ENCODE results near the gene ACTA1.
"Not testable (repeated sequence)": the region's sequence is repeated elsewhere in the genome, so short reads cannot be mapped to it uniquely, and the experiment has no call there.

ACTA1 gene

GRCh38 chr1:229431284-229432115, 2.4 kb downstream of the ACTA1 start:
- no peak overlapping the region for H3K27ac ChIP-seq (ENCODE audit: low read depth, low read length)
- no peaks in the 10 kb centered on the region for H3K9me3 ChIP-seq (ENCODE audit: control insufficient read depth in 5 of 5, low read length in 5 of 5)
- H3K36me3 ChIP-seq (ENCODE audit: control insufficient read depth in 5 of 5, insufficient read depth in 5 of 5, low read length in 5 of 5): no peaks in the 10 kb centered on the region
- peak overlapping the region in 2 of 5 donors; percentile 28 to 39 for H3K4me3 ChIP-seq (ENCODE audit: low read depth in 1 of 5, low read length in 5 of 5)
- no peak overlapping the region for H3K9ac ChIP-seq (ENCODE audit: low read length in 5 of 5)
- peaks cover 4 to 25% (median 19%) of the 10 kb centered on the region in 5 donors for H3K4me1 ChIP-seq (ENCODE audit: control insufficient read depth in 5 of 5, insufficient read depth in 5 of 5, low read length in 5 of 5)
- peaks cover 58 to 90% (median 59%) of the 10 kb centered on the region in 5 donors for H3K27me3 ChIP-seq (ENCODE audit: control insufficient read depth in 5 of 5, insufficient read depth in 4 of 5, low read length in 5 of 5)

GRCh38 chr1:229430761-229431283, 3.1 kb downstream of the ACTA1 start:
- H3K4me1 ChIP-seq (ENCODE audit: control insufficient read depth in 5 of 5, insufficient read depth in 5 of 5, low read length in 5 of 5): peaks cover 4 to 25% (median 19%) of the 10 kb centered on the region in 5 donors
- peaks cover 58 to 91% (median 64%) of the 10 kb centered on the region in 5 donors for H3K27me3 ChIP-seq (ENCODE audit: control insufficient read depth in 5 of 5, insufficient read depth in 4 of 5, low read length in 5 of 5)
- peak overlapping the region in 3 of 5 donors; percentile 19 to 39 (median 28) for H3K4me3 ChIP-seq (ENCODE audit: low read depth in 1 of 5, low read length in 5 of 5)
- no peaks in the 10 kb centered on the region for H3K36me3 ChIP-seq (ENCODE audit: control insufficient read depth in 5 of 5, insufficient read depth in 5 of 5, low read length in 5 of 5)
- no peak overlapping the region for H3K27ac ChIP-seq (ENCODE audit: low read depth, low read length)
- no peak overlapping the region for H3K9ac ChIP-seq (ENCODE audit: low read length in 5 of 5)
- no peaks in the 10 kb centered on the region for H3K9me3 ChIP-seq (ENCODE audit: control insufficient read depth in 5 of 5, low read length in 5 of 5)

DNA sequence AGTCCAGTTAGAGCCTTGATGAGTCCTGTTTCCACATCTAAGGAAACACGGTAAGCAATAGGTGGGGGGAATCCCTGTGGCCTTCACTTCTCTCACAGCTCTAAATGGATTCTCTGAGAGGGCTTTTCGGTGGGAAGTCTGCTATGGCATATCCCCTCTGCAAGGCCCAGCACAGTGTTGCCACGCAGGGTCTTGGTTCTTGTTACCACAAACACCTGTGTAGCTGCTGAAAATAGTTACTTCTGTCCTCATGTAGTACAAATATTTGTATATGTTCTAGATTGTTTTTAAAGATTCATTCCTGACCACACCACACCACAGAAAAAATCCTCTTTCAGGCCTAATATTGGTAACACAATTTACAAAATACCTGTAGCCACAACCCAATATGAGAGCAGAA, 5.6 kb downstream of the ACTA1 start:
- Histone ChIP-seq H3K4me3 (ENCODE audit: low read depth in 1 of 5, low read length in 5 of 5) (no peak overlapping the region), H3K27me3 (ENCODE audit: control insufficient read depth in 5 of 5, insufficient read depth in 4 of 5, low read length in 5 of 5) (peaks cover 35 to 67% (median 42%) of the 10 kb centered on the region in 5 donors), H3K9me3 (ENCODE audit: control insufficient read depth in 5 of 5, low read length in 5 of 5) (peaks cover 0 to 7% (median 0%) of the 10 kb centered on the region in 5 donors), H3K4me1 (ENCODE audit: control insufficient read depth in 5 of 5, insufficient read depth in 5 of 5, low read length in 5 of 5) (peaks cover 4 to 18% (median 15%) of the 10 kb centered on the region in 5 donors), H3K27ac (ENCODE audit: low read depth, low read length) (no peak overlapping the region), H3K36me3 (ENCODE audit: control insufficient read depth in 5 of 5, insufficient read depth in 5 of 5, low read length in 5 of 5) (no peaks in the 10 kb centered on the region), H3K9ac (ENCODE audit: low read length in 5 of 5) (no peak overlapping the region)

DNA sequence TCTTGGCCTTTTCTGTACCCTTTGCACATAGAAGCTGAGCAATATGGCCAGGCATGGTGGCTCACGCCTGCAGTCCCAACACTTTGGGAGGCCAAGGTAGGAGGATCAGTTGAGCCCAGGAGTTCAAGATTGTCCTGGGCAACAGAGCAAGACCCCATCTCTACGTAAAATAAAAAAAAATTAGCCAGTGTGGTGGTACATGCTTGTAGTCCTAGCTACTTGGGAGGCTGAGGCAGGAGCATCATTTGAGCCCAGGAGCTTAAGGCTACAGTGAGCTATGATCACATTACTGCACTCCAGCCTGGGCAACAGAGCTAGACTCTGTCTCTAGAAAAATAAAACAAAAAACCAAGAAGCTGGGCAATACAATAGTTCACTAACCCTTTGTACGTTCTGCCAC, 6.3 kb downstream of the ACTA1 start:
- Histone ChIP-seq H3K4me3 (ENCODE audit: low read depth in 1 of 5, low read length in 5 of 5) (no peak overlapping the region), H3K27me3 (ENCODE audit: control insufficient read depth in 5 of 5, insufficient read depth in 4 of 5, low read length in 5 of 5) (peaks cover 28 to 60% (median 40%) of the 10 kb centered on the region in 5 donors)

GRCh38 chr1:229425564-229426159, 8.2 kb downstream of the ACTA1 start:
- Histone ChIP-seq H3K4me3 (ENCODE audit: low read depth in 1 of 5, low read length in 5 of 5) (no peak overlapping the region), H3K27me3 (ENCODE audit: control insufficient read depth in 5 of 5, insufficient read depth in 4 of 5, low read length in 5 of 5) (peaks cover 15 to 42% (median 23%) of the 10 kb centered on the region in 5 donors)

More for the DNA sequence above, 6.3 kb downstream of the ACTA1 start:
- H3K27ac ChIP-seq (ENCODE audit: low read depth, low read length): no peak overlapping the region
- H3K4me1 ChIP-seq (ENCODE audit: control insufficient read depth in 5 of 5, insufficient read depth in 5 of 5, low read length in 5 of 5): peaks cover 4 to 18% (median 15%) of the 10 kb centered on the region in 5 donors
- peaks cover 0 to 12% (median 0%) of the 10 kb centered on the region in 5 donors for H3K9me3 ChIP-seq (ENCODE audit: control insufficient read depth in 5 of 5, low read length in 5 of 5)
- H3K36me3 ChIP-seq (ENCODE audit: control insufficient read depth in 5 of 5, insufficient read depth in 5 of 5, low read length in 5 of 5): no peaks in the 10 kb centered on the region
- H3K9ac ChIP-seq (ENCODE audit: low read length in 5 of 5): no peak overlapping the region

GRCh38 chr1:229420765-229421164, 13.1 kb downstream of the ACTA1 start:
- Histone ChIP-seq H3K9me3 (ENCODE audit: control insufficient read depth in 5 of 5, low read length in 5 of 5) (peaks cover 0 to 12% (median 0%) of the 10 kb centered on the region in 5 donors), H3K4me3 (ENCODE audit: low read depth in 1 of 5, low read length in 5 of 5) (no peak overlapping the region), H3K36me3 (ENCODE audit: control insufficient read depth in 5 of 5, insufficient read depth in 5 of 5, low read length in 5 of 5) (no peaks in the 10 kb centered on the region), H3K27me3 (ENCODE audit: control insufficient read depth in 5 of 5, insufficient read depth in 4 of 5, low read length in 5 of 5) (peaks cover 3 to 15% (median 7%) of the 10 kb centered on the region in 5 donors), H3K4me1 (ENCODE audit: control insufficient read depth in 5 of 5, insufficient read depth in 5 of 5, low read length in 5 of 5) (peaks cover 0 to 2% (median 0%) of the 10 kb centered on the region in 5 donors), H3K9ac (ENCODE audit: low read length in 5 of 5) (no peak overlapping the region), H3K27ac (ENCODE audit: low read depth, low read length) (no peak overlapping the region)

More at GRCh38 chr1:229425564-229426159, 8.2 kb downstream of the ACTA1 start:
- H3K9me3 ChIP-seq (ENCODE audit: control insufficient read depth in 5 of 5, low read length in 5 of 5): peaks cover 0 to 12% (median 0%) of the 10 kb centered on the region in 5 donors
- H3K9ac ChIP-seq (ENCODE audit: low read length in 5 of 5): no peak overlapping the region
- no peaks in the 10 kb centered on the region for H3K36me3 ChIP-seq (ENCODE audit: control insufficient read depth in 5 of 5, insufficient read depth in 5 of 5, low read length in 5 of 5)
- peaks cover 0 to 3% (median 0%) of the 10 kb centered on the region in 5 donors for H3K4me1 ChIP-seq (ENCODE audit: control insufficient read depth in 5 of 5, insufficient read depth in 5 of 5, low read length in 5 of 5)
- H3K27ac ChIP-seq (ENCODE audit: low read depth, low read length): no peak overlapping the region

DNA sequence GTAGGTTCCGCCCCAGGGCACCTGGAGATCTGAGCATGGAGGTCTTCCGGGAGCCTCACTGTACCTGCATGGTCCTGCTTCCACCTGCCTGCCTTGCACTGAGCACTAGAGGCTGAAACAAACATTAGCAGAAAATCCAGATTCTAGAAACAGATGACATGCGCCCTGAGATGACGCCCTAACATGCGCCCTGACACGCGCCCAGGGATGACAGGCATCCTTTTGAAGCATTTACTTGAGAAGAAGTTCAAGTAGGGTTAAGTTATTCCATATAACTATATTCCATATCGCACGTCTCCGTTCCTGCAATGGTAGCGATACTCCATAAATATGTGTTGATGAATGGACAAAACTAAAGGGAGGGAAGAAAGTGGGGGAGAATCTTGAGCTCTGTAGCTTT, 13.7 kb downstream of the ACTA1 start:
- no peaks in the 10 kb centered on the region for H3K36me3 ChIP-seq (ENCODE audit: control insufficient read depth in 5 of 5, insufficient read depth in 5 of 5, low read length in 5 of 5)
- peaks cover 0 to 2% (median 0%) of the 10 kb centered on the region in 5 donors for H3K4me1 ChIP-seq (ENCODE audit: control insufficient read depth in 5 of 5, insufficient read depth in 5 of 5, low read length in 5 of 5)
- no peak overlapping the region for H3K4me3 ChIP-seq (ENCODE audit: low read depth in 1 of 5, low read length in 5 of 5)
- peaks cover 0 to 12% (median 0%) of the 10 kb centered on the region in 5 donors for H3K9me3 ChIP-seq (ENCODE audit: control insufficient read depth in 5 of 5, low read length in 5 of 5)
- H3K27me3 ChIP-seq (ENCODE audit: control insufficient read depth in 5 of 5, insufficient read depth in 4 of 5, low read length in 5 of 5): peaks cover 3 to 13% (median 7%) of the 10 kb centered on the region in 5 donors
- no peak overlapping the region for H3K27ac ChIP-seq (ENCODE audit: low read depth, low read length)
- no peak overlapping the region for H3K9ac ChIP-seq (ENCODE audit: low read length in 5 of 5)

DNA sequence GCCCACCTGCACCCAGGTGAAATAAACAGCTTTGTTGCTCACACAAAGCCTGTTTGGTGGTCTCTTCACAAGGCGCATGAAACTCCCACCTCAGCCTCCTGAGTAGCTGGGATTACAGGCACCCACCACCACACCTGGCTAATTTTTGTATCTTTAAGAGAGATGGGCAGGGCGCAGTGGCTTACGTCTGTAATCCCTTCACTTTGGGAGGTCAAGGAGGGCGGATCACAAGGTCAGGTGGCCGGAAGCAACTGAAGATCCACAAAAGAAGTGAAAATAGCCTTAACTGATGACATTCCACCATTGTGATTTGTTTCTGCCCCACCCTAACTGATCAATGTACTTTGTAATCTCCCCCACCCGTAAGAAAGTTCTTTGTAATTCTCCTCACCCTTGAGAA, 15.3 kb downstream of the ACTA1 start:
- H3K36me3 ChIP-seq (ENCODE audit: control insufficient read depth in 5 of 5, insufficient read depth in 5 of 5, low read length in 5 of 5); H3K27ac ChIP-seq (ENCODE audit: low read depth, low read length); H3K4me1 ChIP-seq (ENCODE audit: control insufficient read depth in 5 of 5, insufficient read depth in 5 of 5, low read length in 5 of 5); H3K4me3 ChIP-seq (ENCODE audit: low read depth in 1 of 5, low read length in 5 of 5); H3K9ac ChIP-seq (ENCODE audit: low read length in 5 of 5); H3K9me3 ChIP-seq (ENCODE audit: control insufficient read depth in 5 of 5, low read length in 5 of 5): not testable (repeated sequence)
- H3K27me3 ChIP-seq (ENCODE audit: control insufficient read depth in 5 of 5, insufficient read depth in 4 of 5, low read length in 5 of 5): peaks cover 3 to 13% (median 7%) of the 10 kb centered on the region in 5 donors

GRCh38 chr1:229412810-229413209, 21.1 kb downstream of the ACTA1 start:
- H3K4me1 ChIP-seq (ENCODE audit: control insufficient read depth in 5 of 5, insufficient read depth in 5 of 5, low read length in 5 of 5): peaks cover 0 to 25% (median 14%) of the 10 kb centered on the region in 5 donors
- not testable (repeated sequence) for H3K36me3 ChIP-seq (ENCODE audit: control insufficient read depth in 5 of 5, insufficient read depth in 5 of 5, low read length in 5 of 5); H3K27ac ChIP-seq (ENCODE audit: low read depth, low read length); H3K9me3 ChIP-seq (ENCODE audit: control insufficient read depth in 5 of 5, low read length in 5 of 5); H3K4me3 ChIP-seq (ENCODE audit: low read depth in 1 of 5, low read length in 5 of 5); H3K9ac ChIP-seq (ENCODE audit: low read length in 5 of 5)
- H3K27me3 ChIP-seq (ENCODE audit: control insufficient read depth in 5 of 5, insufficient read depth in 4 of 5, low read length in 5 of 5): peaks cover 27 to 33% (median 29%) of the 10 kb centered on the region in 5 donors

DNA sequence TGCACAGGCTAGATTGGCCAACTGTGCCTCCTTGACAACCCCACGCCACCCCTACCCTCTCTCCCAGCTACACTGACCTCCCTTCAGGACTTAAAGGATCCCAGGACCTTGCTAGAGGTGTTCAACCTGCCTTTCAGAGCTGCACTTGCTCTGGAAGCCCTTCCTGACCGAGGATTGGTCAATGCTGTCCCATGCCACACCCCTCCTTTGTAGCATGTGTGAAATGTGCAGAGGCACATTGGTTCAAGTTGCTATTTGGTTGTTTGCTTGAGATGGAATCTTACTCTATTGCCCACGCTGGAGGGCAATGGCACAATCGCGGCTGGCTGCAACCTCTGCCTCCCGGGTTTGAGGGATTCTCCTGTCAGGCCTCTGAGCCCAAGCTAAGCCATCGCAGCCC, 21.8 kb downstream of the ACTA1 start:
- Histone ChIP-seq H3K36me3 (ENCODE audit: control insufficient read depth in 5 of 5, insufficient read depth in 5 of 5, low read length in 5 of 5) (no peaks in the 10 kb centered on the region), H3K4me1 (ENCODE audit: control insufficient read depth in 5 of 5, insufficient read depth in 5 of 5, low read length in 5 of 5) (peaks cover 0 to 33% (median 22%) of the 10 kb centered on the region in 5 donors), H3K9me3 (ENCODE audit: control insufficient read depth in 5 of 5, low read length in 5 of 5) (no peaks in the 10 kb centered on the region), H3K27me3 (ENCODE audit: control insufficient read depth in 5 of 5, insufficient read depth in 4 of 5, low read length in 5 of 5) (peaks cover 34 to 40% (median 36%) of the 10 kb centered on the region in 5 donors), H3K4me3 (ENCODE audit: low read depth in 1 of 5, low read length in 5 of 5) (no peak overlapping the region), H3K27ac (ENCODE audit: low read depth, low read length) (no peak overlapping the region), H3K9ac (ENCODE audit: low read length in 5 of 5) (no peak overlapping the region)

Measured in subcutaneous abdominal adipose tissue (tissue), 5 donors.